ENCODE data around the gene RNF157.

DNA sequence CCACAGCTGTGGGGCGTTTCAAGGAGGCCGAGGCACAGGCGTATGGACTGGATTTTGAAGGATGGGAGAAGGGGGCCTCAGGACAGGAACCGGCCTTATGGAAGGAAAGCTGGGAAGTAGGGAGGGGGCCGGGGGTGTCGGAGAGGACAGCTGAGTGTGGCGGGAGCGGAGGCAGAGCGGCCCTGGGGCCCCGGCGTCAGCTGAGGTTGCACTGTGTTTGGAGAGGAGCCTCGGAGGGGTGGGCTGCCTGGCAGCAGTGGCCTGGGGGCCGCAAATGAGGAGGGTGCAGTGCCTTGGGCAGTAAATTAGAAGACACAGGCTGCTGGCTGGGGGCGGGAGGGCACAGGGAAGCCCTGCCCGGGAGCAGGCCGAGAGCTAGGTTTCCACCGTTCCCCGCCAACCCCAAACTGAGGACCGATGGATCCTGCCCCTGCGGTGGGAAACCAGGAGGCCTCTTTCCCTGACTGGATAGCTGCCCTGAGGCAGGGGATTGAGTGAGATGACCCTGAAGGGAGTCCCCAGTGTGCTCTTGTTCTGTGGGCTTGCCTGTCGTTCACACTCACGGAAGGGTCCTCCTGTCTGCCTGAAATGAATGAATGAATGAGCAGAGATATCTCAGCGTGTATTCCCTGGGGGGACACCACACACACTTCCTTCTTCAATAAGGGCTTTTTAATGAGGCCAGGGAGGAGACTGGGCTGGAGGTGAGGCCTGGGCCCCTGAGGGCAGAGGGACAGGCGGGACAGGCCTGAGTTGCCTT, 117.7 kb downstream of the RNF157 start:
- no peak for TF ChIP-seq POLR2A (IDR thresholded peaks at IDR 0.05)
- TF ChIP-seq, protein P1, sequence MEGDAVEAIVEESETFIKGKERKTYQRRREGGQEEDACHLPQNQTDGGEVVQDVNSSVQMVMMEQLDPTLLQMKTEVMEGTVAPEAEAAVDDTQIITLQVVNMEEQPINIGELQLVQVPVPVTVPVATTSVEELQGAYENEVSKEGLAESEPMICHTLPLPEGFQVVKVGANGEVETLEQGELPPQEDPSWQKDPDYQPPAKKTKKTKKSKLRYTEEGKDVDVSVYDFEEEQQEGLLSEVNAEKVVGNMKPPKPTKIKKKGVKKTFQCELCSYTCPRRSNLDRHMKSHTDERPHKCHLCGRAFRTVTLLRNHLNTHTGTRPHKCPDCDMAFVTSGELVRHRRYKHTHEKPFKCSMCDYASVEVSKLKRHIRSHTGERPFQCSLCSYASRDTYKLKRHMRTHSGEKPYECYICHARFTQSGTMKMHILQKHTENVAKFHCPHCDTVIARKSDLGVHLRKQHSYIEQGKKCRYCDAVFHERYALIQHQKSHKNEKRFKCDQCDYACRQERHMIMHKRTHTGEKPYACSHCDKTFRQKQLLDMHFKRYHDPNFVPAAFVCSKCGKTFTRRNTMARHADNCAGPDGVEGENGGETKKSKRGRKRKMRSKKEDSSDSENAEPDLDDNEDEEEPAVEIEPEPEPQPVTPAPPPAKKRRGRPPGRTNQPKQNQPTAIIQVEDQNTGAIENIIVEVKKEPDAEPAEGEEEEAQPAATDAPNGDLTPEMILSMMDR (IDR thresholded peaks at IDR 0.05 in 4 of 5, conservative IDR thresholded peaks at IDR 0.05 in 1 of 5), result no peak

Data from gastrocnemius medialis (tissue), 4 donors.